H1 (cell line): ENCODE results near the gene KLK10. TPM values are rescaled to one million over a fixed set of nuclear protein-coding genes. Genes with fewer than 3 reads are reported as not detected.
A peak's percentile ranks its signal among the peaks of the same experiment; 100 is the strongest.

Experiments
- CTCF ChIA-PET: fragments of 300-600 bp; sonication (Branson Sonifier 250); formaldehyde crosslinking; loops from one replicate; lab custom pipeline; 2021; ENCODE audit not compliant: partially characterized antibody; lab: Charles Lee
- POLR2A ChIA-PET: fragments of 300-600 bp; sonication (Branson Sonifier 250); formaldehyde crosslinking; loops from one replicate; lab custom pipeline; 2021; ENCODE audit warnings: inconsistent platforms; ENCODE audit not compliant: partially characterized antibody; lab: Charles Lee
- DNase-seq, 2 experiments: peaks; one replicate each; pipeline versions ENCODE4 v3.0.0 to v3.0.0-alpha.2; 2010 to 2022; ENCODE audit warnings: low spot score in 2 of 2, low read depth in 1 of 2, mixed read lengths in 1 of 2
- FAIRE-seq: peaks from 2 replicates; lab custom pipeline; 2011; peaks lifted over from hg19 to GRCh38; lab: Jason Lieb, UNC
- H2AFZ ChIP-seq: 2 replicates; pipeline ENCODE4 v1.8.1; 2012; ENCODE audit warnings: low read length, inconsistent platforms
- H2AK5ac ChIP-seq: 2 replicates; pipeline ENCODE4 v1.6.1; 2013; ENCODE audit warnings: low read depth, low read length
- H2BK120ac ChIP-seq: replicated peaks from 2 replicates; pipeline ENCODE3; 2013; ENCODE audit warnings: low read depth, low read length, inconsistent platforms
- H2BK12ac ChIP-seq: 2 replicates; pipeline ENCODE4 v1.6.1; 2013; ENCODE audit warnings: low read depth, low read length
- H2BK15ac ChIP-seq: 2 replicates; pipeline ENCODE4 v1.6.1; 2013; ENCODE audit warnings: low read length
- H2BK20ac ChIP-seq: 2 replicates; pipeline ENCODE4 v1.6.1; 2013; ENCODE audit warnings: low read length
- H2BK5ac ChIP-seq: 2 replicates; pipeline ENCODE4 v1.6.1; 2013; ENCODE audit warnings: low read depth, low read length
- H3K14ac ChIP-seq: 2 replicates; pipeline ENCODE4 v1.6.1; 2013; ENCODE audit warnings: inconsistent platforms; ENCODE audit not compliant: insufficient read length
- H3K18ac ChIP-seq: 2 replicates; pipeline ENCODE4 v1.6.1; 2013; ENCODE audit warnings: low read length; ENCODE audit errors: extremely low read depth
- H3K23ac ChIP-seq: 2 replicates; pipeline ENCODE4 v1.6.1; 2013; ENCODE audit warnings: inconsistent platforms; ENCODE audit not compliant: insufficient read length
- H3K23me2 ChIP-seq: 2 replicates; pipeline ENCODE4 v1.6.1; 2013; ENCODE audit warnings: low read depth, low read length
- H3K27ac ChIP-seq: 2 replicates; pipeline ENCODE4 v1.6.1; 2011; ENCODE audit warnings: low read depth, low read length, inconsistent platforms
- H3K27me3 ChIP-seq, 4 experiments: replicated peaks in 1 of 4; 1 replicate in 1 of 4; 2 replicates in 3 of 4; pipeline versions ENCODE4 v1.6.1 to v1.8.1; 2011 to 2013; ENCODE audit warnings: low read length in 3 of 4, mild to moderate bottlenecking in 3 of 4, inconsistent platforms in 2 of 4, mixed read lengths in 2 of 4, moderate library complexity in 1 of 4; ENCODE audit not compliant: control insufficient read depth in 3 of 4, insufficient read depth in 3 of 4; ENCODE audit errors: extremely low read depth in 1 of 4
- H3K36me3 ChIP-seq, 4 experiments: 2 replicates each; pipeline versions ENCODE4 v1.6.1 to v1.8.1; 2011 to 2013; ENCODE audit warnings: mild to moderate bottlenecking in 4 of 4, low read length in 3 of 4, moderate library complexity in 2 of 4, control low read depth in 1 of 4, inconsistent platforms in 1 of 4; ENCODE audit not compliant: insufficient read depth in 4 of 4, control insufficient read depth in 2 of 4
- H3K4ac ChIP-seq: replicated peaks from 2 replicates; pipeline ENCODE3; 2013; ENCODE audit warnings: low read length, low read depth, mixed read lengths, inconsistent platforms; ENCODE audit not compliant: insufficient read length
- H3K4me1 ChIP-seq, 4 experiments: replicated peaks in 1 of 4; 1 replicate in 1 of 4; 2 replicates in 3 of 4; pipeline versions ENCODE4 v1.6.1 to v1.8.1; 2011 to 2013; ENCODE audit warnings: low read length in 3 of 4, inconsistent platforms in 2 of 4, mixed read lengths in 1 of 4; ENCODE audit not compliant: insufficient read depth in 4 of 4, control insufficient read depth in 3 of 4
- H3K4me2 ChIP-seq, 2 experiments: 2 replicates each; pipeline versions ENCODE4 v1.6.1 to v1.8.1; 2011 to 2013; ENCODE audit warnings: low read depth in 2 of 2, low read length in 2 of 2, control low read depth in 1 of 2, inconsistent platforms in 1 of 2, mild to moderate bottlenecking in 1 of 2; ENCODE audit not compliant: insufficient read depth in 1 of 2
- H3K4me3 ChIP-seq, 4 experiments: fragments of 200-600, 300-600 bp in 1 of 4; sonication (generic), shearing (Covaris generic), sonication (Bioruptor Twin) in 1 of 4; 2 replicates each; pipeline versions ENCODE4 v1.5.1 to v1.8.1; 2011 to 2016; ENCODE audit warnings: low read length in 4 of 4, low read depth in 3 of 4, control low read depth in 2 of 4, inconsistent platforms in 2 of 4, mild to moderate bottlenecking in 2 of 4, mixed read lengths in 1 of 4, moderate library complexity in 1 of 4; ENCODE audit not compliant: insufficient read depth in 2 of 4; ENCODE audit errors: extremely low read depth in 1 of 4
- H3K56ac ChIP-seq: replicated peaks from 2 replicates; pipeline ENCODE3; 2013; ENCODE audit warnings: low read depth, mild to moderate bottlenecking, mixed read lengths, low read length, inconsistent platforms; ENCODE audit not compliant: insufficient read length
- H3K79me1 ChIP-seq: 2 replicates; pipeline ENCODE4 v1.6.1; 2013; ENCODE audit warnings: low read depth, low read length, control low read depth
- H3K79me2 ChIP-seq, 2 experiments: 2 replicates each; pipeline versions ENCODE4 v1.6.1 to v1.8.1; 2012 to 2013; ENCODE audit warnings: low read length in 2 of 2, mild to moderate bottlenecking in 2 of 2, inconsistent platforms in 1 of 2; ENCODE audit not compliant: insufficient read depth in 2 of 2, control insufficient read depth in 1 of 2
- H3K9ac ChIP-seq, 4 experiments: replicated peaks in 1 of 4; 1 replicate in 1 of 4; 2 replicates in 3 of 4; pipeline versions ENCODE4 v1.6.1 to v1.8.1; 2011 to 2013; ENCODE audit warnings: low read depth in 3 of 4, low read length in 3 of 4, control low read depth in 2 of 4, mild to moderate bottlenecking in 2 of 4, moderate library complexity in 2 of 4, inconsistent platforms in 1 of 4; ENCODE audit errors: extremely low read depth in 1 of 4
- H3K9me3 ChIP-seq, 2 experiments: 2 replicates each; pipeline versions ENCODE4 v1.6.1 to v1.8.1; 2012 to 2013; ENCODE audit warnings: mild to moderate bottlenecking in 2 of 2, moderate library complexity in 2 of 2, control low read depth in 1 of 2, inconsistent platforms in 1 of 2, low read depth in 1 of 2, low read length in 1 of 2, mixed read lengths in 1 of 2; ENCODE audit not compliant: insufficient read depth in 2 of 2
- H4K20me1 ChIP-seq, 2 experiments: replicated peaks in 1 of 2; 2 replicates each; pipeline versions ENCODE3 to v1.8.1; 2011 to 2013; ENCODE audit warnings: inconsistent platforms in 2 of 2, low read length in 2 of 2, mild to moderate bottlenecking in 1 of 2; ENCODE audit not compliant: insufficient read depth in 2 of 2, control insufficient read depth in 1 of 2
- H4K5ac ChIP-seq: 2 replicates; pipeline ENCODE4 v1.6.1; 2013; ENCODE audit warnings: low read length, low read depth, mixed read lengths, inconsistent platforms; ENCODE audit not compliant: insufficient read length
- H4K8ac ChIP-seq: 2 replicates; pipeline ENCODE4 v1.8.0; 2013; ENCODE audit warnings: mild to moderate bottlenecking, moderate library complexity, low read length, inconsistent platforms; ENCODE audit not compliant: insufficient read depth; ENCODE audit errors: extremely low read depth
- H4K91ac ChIP-seq: replicated peaks from 2 replicates; pipeline ENCODE3; 2013; ENCODE audit warnings: low read length, mixed read lengths, inconsistent platforms; ENCODE audit not compliant: insufficient read length
- CBX5 ChIP-seq: fragments of 300-800, 300-1000 bp; sonication (generic); IDR thresholded peaks from 2 replicates; pipeline ENCODE4 v1.7.1; 2016; ENCODE audit warnings: antibody characterized with exemption, low read length, low read depth
- CBX8 ChIP-seq: fragments of 300-800, 300-1000 bp; sonication (generic); IDR thresholded peaks from 2 replicates; pipeline ENCODE4 v1.7.1; 2016; ENCODE audit warnings: low read depth, low read length, borderline replicate concordance
- CREB1 ChIP-seq: IDR thresholded peaks from 2 replicates; pipeline ENCODE4 v1.6.1; 2012; ENCODE audit warnings: inconsistent platforms
- JUN ChIP-seq: IDR thresholded peaks from 2 replicates; pipeline ENCODE4 v1.6.1; 2011; ENCODE audit warnings: low read depth, mild to moderate bottlenecking, improper control_type of control experiment, low read length
- NRF1 ChIP-seq: IDR thresholded peaks from 2 replicates; pipeline ENCODE4 v1.6.1; 2011; ENCODE audit warnings: mild to moderate bottlenecking, low read depth, low read length, improper control_type of control experiment
- SIRT6 ChIP-seq: IDR thresholded peaks from one replicate; pipeline ENCODE4 v1.7.1; 2012; ENCODE audit warnings: low read length, inconsistent platforms
- SP4 ChIP-seq: IDR thresholded peaks from 2 replicates; pipeline ENCODE4 v1.6.1; 2012; ENCODE audit warnings: low read length, inconsistent platforms
- TAF1 ChIP-seq: IDR thresholded peaks from 2 replicates; pipeline ENCODE4 v1.6.1; 2011; ENCODE audit warnings: mild to moderate bottlenecking, low read depth, low read length
- TEAD4 ChIP-seq: IDR thresholded peaks from 2 replicates; pipeline ENCODE4 v1.6.1; 2012; ENCODE audit warnings: low read depth, low read length, inconsistent platforms, mixed read lengths
- WGBS, 2 experiments: shearing (Covaris generic) in 1 of 2; methylation state at CpG; one replicate each; pipeline versions ENCODE4 v1.1.6 to v1.1.7; 2013 to 2015; ENCODE audit warnings: low lambda C conversion rate in 2 of 2, mixed read lengths in 2 of 2, inconsistent platforms in 1 of 2, low coverage in 1 of 2, missing lambda C conversion rate in 1 of 2; ENCODE audit not compliant: insufficient replicate concordance in 2 of 2, insufficient coverage in 1 of 2, insufficient read length in 1 of 2; ENCODE audit errors: extremely low coverage in 1 of 2, missing lambda C conversion rate in 1 of 2; 5-methylcytosine and 5-hydroxymethylcytosine counted together
- polyA plus RNA-seq, 7 experiments: library from polyadenylated mRNA; depleted of rRNA in 3 of 7; stranded (reverse) in 5 of 7; unstranded in 2 of 7; fragments of >200 nt in 5 of 7; fragments of 200-250 nt in 2 of 7; gene quantifications; 1 replicate in 5 of 7; 2 replicates in 1 of 7; 4 replicates in 1 of 7; pipeline versions ENCODE4 v1.2.1 to v1.2.3, GENCODE V29; 2011 to 2013; ENCODE audit warnings: missing spikeins in 2 of 7, mixed read lengths in 2 of 7
- total RNA-seq: library from RNA; stranded (reverse); fragmentation: NEBNext Ultra II Directional; extraction: Animal tissue kit (Norgen Biotek cat#: 25700); gene quantifications from 2 replicates; pipeline ENCODE4 v1.2.1, GENCODE V29; 2021
- TF ChIP-seq, protein P1 (sequence below): IDR thresholded peaks from 2 replicates; pipeline ENCODE4 v1.6.1; 2011; ENCODE audit warnings: low read length, improper control_type of control experiment
- TF ChIP-seq, protein P2 (sequence below): IDR thresholded peaks from 2 replicates; pipeline ENCODE4 v1.6.1; 2011; ENCODE audit warnings: low read depth, mild to moderate bottlenecking, low read length; ENCODE audit not compliant: insufficient read depth

Gene KLK10
- total and polyA plus RNA-seq, 2 of the 8 experiments (the other 6 are each of a cell fraction or from before 2014, with no cell fraction given) = 4.8 to 9.7 TPM

- no peak overlapping the region for H3K14ac ChIP-seq
- no peaks in the 10 kb centered on the region for H3K79me1 ChIP-seq
- no peak overlapping the region for H3K56ac ChIP-seq
- H4K5ac ChIP-seq = no peak overlapping the region
- 85% methylated on average over 5 of the region's 5 CpGs; no CpG with 5 or more reads in 1 of the 2 experiments for WGBS, 2 experiments
- CTCF ChIA-PET = interaction anchor here (1.5 to 15.0 kb wide), 3 partner anchors 24 to 95 kb away, joined by 4 to 269 read pairs (median 4); partner anchors contain the start of gene KLK8
- H3K79me2 ChIP-seq = no peaks in the 10 kb centered on the region
- H3K36me3 ChIP-seq = no peaks in the 10 kb centered on the region
- no peak overlapping the region for H3K4me2 ChIP-seq
- POLR2A ChIA-PET = interaction anchor here (1.2 kb wide), 1 partner anchor 72 kb away, joined by 3 read pairs; no protein-coding TSS in a partner anchor
- H4K20me1 ChIP-seq = no peaks in the 10 kb centered on the region
- H2BK12ac ChIP-seq = 0 out of 2 replicates have a peak overlapping the region, but pooled peaks have one; percentile 43
- H3K27ac ChIP-seq = no peak overlapping the region
- no peaks in the 10 kb centered on the region; the same call in 1 of the 2 replicates for H3K23me2 ChIP-seq
- no peak overlapping the region for H3K23ac ChIP-seq
- DNase-seq (no peak), FAIRE-seq (no peak)
- peaks cover 3 to 25% (median 17%) of the 10 kb centered on the region in 4 experiments for H3K4me1 ChIP-seq
- no peaks in the 10 kb centered on the region for H3K9me3 ChIP-seq
- no peak overlapping the region for H2AK5ac ChIP-seq
- no peak overlapping the region for H4K8ac ChIP-seq
- H2BK120ac ChIP-seq = peak overlapping the region; percentile 39
- no peak overlapping the region for H4K91ac ChIP-seq
- H3K27me3 ChIP-seq = peaks cover 0 to 4% (median 2%) of the 10 kb centered on the region in 4 experiments; a peak in 3 of 7 replicates
- no peak overlapping the region for H3K9ac ChIP-seq
- no peak overlapping the region for H3K18ac ChIP-seq
- H3K4me3 ChIP-seq = no peak overlapping the region
- H3K4ac ChIP-seq = no peak overlapping the region
- no peak overlapping the region for H2BK5ac ChIP-seq
- H2BK15ac ChIP-seq = no peak overlapping the region
- H2AFZ ChIP-seq = no peak overlapping the region
- H2BK20ac ChIP-seq = no peak overlapping the region
- TF ChIP-seq TEAD4 (no peak), CREB1 (no peak), SP4 (no peak), TAF1 (no peak), CBX8 (no peak), JUN (no peak), CBX5 (no peak), NRF1 (no peak), SIRT6 (no peak)
- TF ChIP-seq, protein P1, sequence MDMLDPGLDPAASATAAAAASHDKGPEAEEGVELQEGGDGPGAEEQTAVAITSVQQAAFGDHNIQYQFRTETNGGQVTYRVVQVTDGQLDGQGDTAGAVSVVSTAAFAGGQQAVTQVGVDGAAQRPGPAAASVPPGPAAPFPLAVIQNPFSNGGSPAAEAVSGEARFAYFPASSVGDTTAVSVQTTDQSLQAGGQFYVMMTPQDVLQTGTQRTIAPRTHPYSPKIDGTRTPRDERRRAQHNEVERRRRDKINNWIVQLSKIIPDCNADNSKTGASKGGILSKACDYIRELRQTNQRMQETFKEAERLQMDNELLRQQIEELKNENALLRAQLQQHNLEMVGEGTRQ = no peak
- TF ChIP-seq, protein P2, sequence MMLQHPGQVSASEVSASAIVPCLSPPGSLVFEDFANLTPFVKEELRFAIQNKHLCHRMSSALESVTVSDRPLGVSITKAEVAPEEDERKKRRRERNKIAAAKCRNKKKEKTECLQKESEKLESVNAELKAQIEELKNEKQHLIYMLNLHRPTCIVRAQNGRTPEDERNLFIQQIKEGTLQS = no peak
Measured at GRCh38 chr19:51024924-51025323, 5.4 kb upstream of the KLK10 start.
